ENCODE data around the gene BFSP1. TPM values are rescaled to one million over a fixed set of nuclear protein-coding genes. Genes with fewer than 3 reads are reported as not detected.

BFSP1 gene
- total and polyA plus RNA-seq, 2 of the 8 experiments (the other 6 are each of a cell fraction or from before 2014, with no cell fraction given) = 1.5 to 2.5 TPM

DNA sequence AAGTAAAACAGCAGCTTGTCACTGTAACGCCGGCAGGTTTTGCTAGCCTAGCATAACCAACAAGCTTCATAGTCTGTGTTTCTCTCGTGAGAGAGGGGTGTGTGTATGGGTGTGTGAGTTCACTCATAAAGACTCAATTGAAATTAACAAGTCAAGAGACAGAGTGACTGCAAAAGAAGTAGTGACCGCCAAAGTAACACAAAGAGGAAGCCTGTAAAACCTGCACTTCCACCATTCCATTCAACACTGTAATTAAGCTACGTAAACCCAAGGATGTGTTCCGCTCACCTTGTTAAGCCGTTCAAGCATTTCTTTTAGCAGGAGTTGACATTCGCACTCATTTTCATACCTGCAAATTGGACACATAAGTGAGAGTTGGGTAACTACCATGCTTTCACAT is 6.6 kb downstream of the BFSP1 start:
- Histone ChIP-seq H3K79me1 (ENCODE audit: low read depth, low read length) (no peaks in the 10 kb centered on the region), H3K23me2 (ENCODE audit: low read depth, low read length) (no peaks in the 10 kb centered on the region), H4K20me1 (replicated peaks in 1 of 2; ENCODE audit: control insufficient read depth in 1 of 2, insufficient read depth in 2 of 2, low read length in 2 of 2) (no peaks in the 10 kb centered on the region), H3K4me3 (ENCODE audit: extremely low read depth in 1 of 4, insufficient read depth in 2 of 4, low read depth in 3 of 4, low read length in 4 of 4) (no peak overlapping the region), H4K5ac (ENCODE audit: insufficient read length, low read depth, low read length) (no peak overlapping the region), H4K91ac (replicated peaks; ENCODE audit: insufficient read length, low read length) (no peak overlapping the region), H4K8ac (ENCODE audit: extremely low read depth, insufficient read depth, low read length) (no peak overlapping the region), H3K4me1 (replicated peaks in 1 of 4; ENCODE audit: control insufficient read depth in 3 of 4, insufficient read depth in 4 of 4, low read length in 3 of 4) (no peaks in the 10 kb centered on the region), H3K27me3 (replicated peaks in 1 of 4; ENCODE audit: control insufficient read depth in 3 of 4, extremely low read depth in 1 of 4, insufficient read depth in 3 of 4, low read length in 3 of 4) (peaks cover 0 to 1% (median under 1%) of the 10 kb centered on the region in 4 experiments; a peak in 2 of 7 replicates), H3K36me3 (ENCODE audit: control insufficient read depth in 2 of 4, insufficient read depth in 4 of 4, low read length in 3 of 4) (no peaks in the 10 kb centered on the region), H3K18ac (ENCODE audit: extremely low read depth, low read length) (no peak overlapping the region), H2BK12ac (ENCODE audit: low read depth, low read length) (no peak overlapping the region), H3K9ac (replicated peaks in 1 of 4; ENCODE audit: extremely low read depth in 1 of 4, low read depth in 3 of 4, low read length in 3 of 4) (no peak overlapping the region), H2AK5ac (ENCODE audit: low read depth, low read length) (no peak overlapping the region), H2BK15ac (ENCODE audit: low read length) (no peak overlapping the region), H3K4ac (replicated peaks; ENCODE audit: insufficient read length, low read depth, low read length) (no peak overlapping the region), H3K27ac (ENCODE audit: low read depth, low read length) (no peak overlapping the region), H3K56ac (replicated peaks; ENCODE audit: insufficient read length, low read depth, low read length) (no peak overlapping the region), H3K23ac (ENCODE audit: insufficient read length) (no peak overlapping the region), H3K14ac (ENCODE audit: insufficient read length) (no peak overlapping the region), H3K9me3 (ENCODE audit: insufficient read depth in 2 of 2, low read depth in 1 of 2, low read length in 1 of 2) (no peaks in the 10 kb centered on the region), H2BK20ac (ENCODE audit: low read length) (no peak overlapping the region), H2AFZ (ENCODE audit: low read length) (no peak overlapping the region), H3K4me2 (ENCODE audit: insufficient read depth in 1 of 2, low read depth in 2 of 2, low read length in 2 of 2) (no peak overlapping the region), H2BK5ac (ENCODE audit: low read depth, low read length) (no peak overlapping the region), H3K79me2 (ENCODE audit: control insufficient read depth in 1 of 2, insufficient read depth in 2 of 2, low read length in 2 of 2) (no peaks in the 10 kb centered on the region), H2BK120ac (replicated peaks; ENCODE audit: low read depth, low read length) (no peak overlapping the region)
- ChIA-PET CTCF (ENCODE audit: partially characterized antibody) (interaction anchor here (0.5 to 2.0 kb wide), 6 partner anchors 8 to 330 kb away, joined by 3 to 10 read pairs (median 6); no protein-coding TSS in a partner anchor), POLR2A (ENCODE audit: partially characterized antibody) (interaction anchor here (1.0 to 1.3 kb wide), 2 partner anchors 10 to 19 kb away, joined by 3 read pairs; no protein-coding TSS in a partner anchor)
- TF ChIP-seq ASH2L (IDR thresholded peaks at IDR 0.05; ENCODE audit: low read length) (no peak), TEAD4 (IDR thresholded peaks at IDR 0.05; ENCODE audit: low read depth, low read length) (no peak), YY1 (IDR thresholded peaks at IDR 0.05; ENCODE audit: low read depth, low read length) (no peak), SUZ12 (IDR thresholded peaks at IDR 0.05; ENCODE audit: low read length) (no peak), RXRA (IDR thresholded peaks at IDR 0.05; ENCODE audit: insufficient read depth, low read depth, low read length) (no peak), BACH1 (IDR thresholded peaks at IDR 0.05; ENCODE audit: low read length) (no peak), HDAC6 (IDR thresholded peaks at IDR 0.05; ENCODE audit: low read depth, low read length) (no peak), RBBP5 (IDR thresholded peaks at IDR 0.05; ENCODE audit: borderline replicate concordance, low read depth, low read length) (no peak), BCL11A (IDR thresholded peaks at IDR 0.05; ENCODE audit: low read depth in 2 of 2, low read length in 2 of 2) (no peak)
- TF ChIP-seq, protein P1, sequence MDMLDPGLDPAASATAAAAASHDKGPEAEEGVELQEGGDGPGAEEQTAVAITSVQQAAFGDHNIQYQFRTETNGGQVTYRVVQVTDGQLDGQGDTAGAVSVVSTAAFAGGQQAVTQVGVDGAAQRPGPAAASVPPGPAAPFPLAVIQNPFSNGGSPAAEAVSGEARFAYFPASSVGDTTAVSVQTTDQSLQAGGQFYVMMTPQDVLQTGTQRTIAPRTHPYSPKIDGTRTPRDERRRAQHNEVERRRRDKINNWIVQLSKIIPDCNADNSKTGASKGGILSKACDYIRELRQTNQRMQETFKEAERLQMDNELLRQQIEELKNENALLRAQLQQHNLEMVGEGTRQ (IDR thresholded peaks at IDR 0.05; ENCODE audit: low read length) = no peak
- no peak for DNase-seq (ENCODE audit: low read depth in 1 of 2, low spot score in 2 of 2)
- no peak for FAIRE-seq
- WGBS, 2 experiments (ENCODE audit: extremely low coverage in 1 of 2, insufficient coverage in 1 of 2, insufficient read length in 1 of 2, insufficient replicate concordance in 2 of 2, low coverage in 1 of 2, low lambda C conversion rate in 2 of 2, missing lambda C conversion rate in 1 of 2) = 89% methylated on average over 8 of the region's 8 CpGs; no CpG with 5 or more reads in 1 of the 2 experiments
